MM.1S (cell line): ENCODE measurements around the gene PRR20G.

ENCODE experiments used
- EZH2 ChIP-seq: fragments of 300-600 bp; sonication (generic); optimal IDR thresholded peaks from 2 replicates; pipeline ENCODE3; 2017; ENCODE audit warnings: low read depth, mild to moderate bottlenecking, antibody characterized with exemption, low read length, mixed read lengths
- TF ChIP-seq, protein P1 (sequence below): fragments of 300-600 bp; sonication (generic); IDR thresholded peaks from 2 replicates; pipeline ENCODE4 v1.5.1; 2016; ENCODE audit warnings: antibody characterized with exemption, low read length, mixed read lengths

DNA sequence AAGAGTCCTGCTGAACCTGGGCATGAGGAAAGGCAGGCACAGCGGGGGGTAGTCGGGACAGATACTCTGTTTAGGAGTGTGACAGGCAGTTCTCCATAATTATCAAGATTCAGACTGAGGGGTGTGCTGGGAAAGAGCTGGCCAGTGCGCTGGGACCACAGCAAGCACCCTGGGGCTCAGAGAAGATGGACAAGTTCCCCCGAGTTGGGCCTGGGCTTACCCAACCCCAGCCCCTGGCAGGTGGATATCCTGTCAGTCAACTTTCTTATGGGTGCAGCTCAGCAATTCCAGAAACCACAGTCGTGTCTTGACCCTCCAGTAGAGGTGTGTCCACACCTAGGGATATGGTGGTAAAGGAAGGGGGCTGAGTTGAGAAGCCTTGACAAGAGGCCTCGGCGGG lies 49.2 kb upstream of the PRR20G start:
- TF ChIP-seq, protein P1, sequence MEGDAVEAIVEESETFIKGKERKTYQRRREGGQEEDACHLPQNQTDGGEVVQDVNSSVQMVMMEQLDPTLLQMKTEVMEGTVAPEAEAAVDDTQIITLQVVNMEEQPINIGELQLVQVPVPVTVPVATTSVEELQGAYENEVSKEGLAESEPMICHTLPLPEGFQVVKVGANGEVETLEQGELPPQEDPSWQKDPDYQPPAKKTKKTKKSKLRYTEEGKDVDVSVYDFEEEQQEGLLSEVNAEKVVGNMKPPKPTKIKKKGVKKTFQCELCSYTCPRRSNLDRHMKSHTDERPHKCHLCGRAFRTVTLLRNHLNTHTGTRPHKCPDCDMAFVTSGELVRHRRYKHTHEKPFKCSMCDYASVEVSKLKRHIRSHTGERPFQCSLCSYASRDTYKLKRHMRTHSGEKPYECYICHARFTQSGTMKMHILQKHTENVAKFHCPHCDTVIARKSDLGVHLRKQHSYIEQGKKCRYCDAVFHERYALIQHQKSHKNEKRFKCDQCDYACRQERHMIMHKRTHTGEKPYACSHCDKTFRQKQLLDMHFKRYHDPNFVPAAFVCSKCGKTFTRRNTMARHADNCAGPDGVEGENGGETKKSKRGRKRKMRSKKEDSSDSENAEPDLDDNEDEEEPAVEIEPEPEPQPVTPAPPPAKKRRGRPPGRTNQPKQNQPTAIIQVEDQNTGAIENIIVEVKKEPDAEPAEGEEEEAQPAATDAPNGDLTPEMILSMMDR, result no peak
- no peak for TF ChIP-seq EZH2
